ENCODE measurements around the gene PAK2. TPM values are rescaled to one million over a fixed set of nuclear protein-coding genes. Genes with fewer than 3 reads are reported as not detected.
A peak's percentile ranks its signal among the peaks of the same experiment; 100 is the strongest.
"Not testable (repeated sequence)": the region's sequence is repeated elsewhere in the genome, so short reads cannot be mapped to it uniquely, and the experiment has no call there.

Gene PAK2
- polyA plus RNA-seq (ENCODE audit: insufficient read length): 46.8 TPM

DNA sequence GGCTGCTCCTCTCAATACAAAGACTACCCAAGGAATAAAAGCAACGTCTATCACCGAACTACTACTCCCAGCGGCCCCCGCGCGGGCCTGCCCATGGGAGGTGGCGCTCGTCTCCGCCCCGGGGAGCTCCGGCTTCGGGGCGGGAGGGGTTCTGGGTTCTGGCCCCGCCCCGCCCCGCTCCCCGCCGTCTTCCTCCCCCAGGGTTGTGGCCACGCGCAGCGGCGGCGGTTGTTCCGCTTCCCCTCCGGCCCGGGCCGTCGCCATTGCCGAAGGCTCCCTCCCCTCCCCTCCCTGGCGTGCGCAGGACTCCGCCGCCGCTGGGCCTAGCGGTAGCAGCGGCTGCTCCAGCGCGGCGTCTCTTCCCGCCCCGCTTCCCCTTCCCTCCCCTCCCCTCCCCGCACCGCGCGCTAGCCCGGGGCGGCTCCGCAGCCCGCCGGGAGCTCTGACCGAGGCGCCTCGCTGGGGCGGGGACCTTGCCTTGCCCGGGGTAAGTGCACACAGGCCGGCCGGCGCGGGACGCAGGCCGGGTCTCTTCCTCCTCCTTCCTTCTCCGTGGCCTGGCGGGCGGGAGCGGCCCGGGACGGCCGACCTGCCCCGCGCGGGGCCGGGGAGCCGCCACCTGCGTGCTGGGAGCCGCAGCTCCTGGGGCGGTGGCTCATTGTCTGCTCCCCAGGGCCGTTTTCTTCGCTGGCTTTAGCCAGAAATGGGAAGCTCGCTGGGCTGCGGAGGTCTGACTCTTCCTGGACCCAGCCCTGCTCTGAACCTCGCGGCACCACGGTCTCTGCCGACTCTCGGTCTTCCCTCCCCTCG lies at the start of gene PAK2:
TSS of gene PAK2 (plus strand) at position 187 of the 810 bp plus-strand sequence. CDS start 42,790 bp downstream, outside the sequence.
- DNase-seq (ENCODE audit: low read depth): peak; percentile 47

DNA sequence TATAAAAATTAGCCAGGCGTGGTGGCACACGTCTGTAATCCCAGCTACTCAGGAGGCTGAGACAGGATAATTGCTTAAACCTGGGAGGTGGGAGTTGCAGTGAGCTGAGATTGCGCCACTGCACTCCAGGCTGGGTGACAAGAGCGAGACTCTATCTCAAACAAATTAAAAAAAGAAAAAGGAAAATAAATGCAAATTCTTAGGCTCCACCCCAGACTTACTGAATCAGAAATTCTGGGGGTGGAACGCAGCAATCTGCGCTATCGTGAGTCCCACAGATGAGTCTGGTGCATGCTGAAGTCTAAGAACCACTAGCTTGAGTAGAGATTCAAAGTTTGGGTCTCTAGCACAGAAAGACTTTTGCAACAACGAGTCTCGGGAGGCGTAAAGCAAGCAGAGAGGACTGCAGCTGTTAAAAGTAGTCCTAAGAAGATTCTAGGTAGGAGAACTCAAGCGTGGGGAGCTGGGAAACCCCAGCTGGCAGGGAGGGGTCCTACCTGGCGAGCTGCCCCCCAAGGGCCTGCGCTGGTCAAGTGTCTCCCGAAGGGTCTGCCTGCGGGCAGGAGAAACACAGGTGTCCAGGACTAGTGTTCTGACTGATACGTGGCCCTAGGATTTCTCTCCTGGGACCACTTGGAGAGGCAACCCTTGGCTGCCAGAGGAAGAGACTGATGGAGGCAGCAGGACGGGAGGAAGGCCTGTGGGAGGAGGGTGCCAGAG lies 49.6 kb upstream of the PAK2 start:
- DNase-seq (ENCODE audit: low read depth): no peak

DNA sequence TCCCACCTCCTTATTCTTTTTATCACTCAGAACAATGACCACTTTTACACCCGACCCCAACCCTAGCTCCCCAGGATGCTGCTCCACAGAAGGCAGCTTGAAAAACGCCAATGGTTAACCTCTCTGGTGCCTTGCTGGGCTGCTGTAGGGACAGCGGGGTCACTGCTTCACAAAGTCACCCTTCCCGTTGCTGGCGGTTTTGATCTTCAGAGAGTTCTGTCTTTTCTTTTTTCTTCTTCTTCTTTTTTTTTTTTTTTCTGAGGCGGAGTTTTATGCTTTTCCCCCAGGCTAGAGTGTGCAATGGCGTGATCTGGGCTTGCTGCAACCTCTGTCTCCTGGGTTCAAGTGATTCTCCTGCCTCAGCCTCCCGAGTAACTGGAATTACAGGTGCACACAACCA lies 48.3 kb upstream of the PAK2 start:
- DNase-seq (ENCODE audit: low read depth): no peak

DNA sequence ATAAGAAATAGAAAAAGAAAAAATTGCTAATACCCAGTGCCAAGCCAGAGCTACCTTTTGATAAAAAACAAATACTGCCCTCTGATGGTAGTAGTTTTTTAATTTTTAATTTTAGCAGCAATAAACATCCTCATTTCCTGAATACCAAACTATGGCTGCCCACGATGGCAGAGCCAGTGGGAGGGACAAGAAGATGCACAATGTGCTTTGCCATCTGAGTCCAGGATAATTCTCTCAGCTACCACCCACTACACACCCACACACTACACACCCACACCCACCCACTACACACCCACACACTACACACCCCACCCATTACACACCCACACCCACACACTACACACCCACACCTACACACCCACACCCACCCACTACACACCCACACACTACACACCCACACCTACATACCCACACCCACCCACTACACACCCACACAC lies 45.4 kb upstream of the PAK2 start:
- no peak for DNase-seq (ENCODE audit: low read depth)

DNA sequence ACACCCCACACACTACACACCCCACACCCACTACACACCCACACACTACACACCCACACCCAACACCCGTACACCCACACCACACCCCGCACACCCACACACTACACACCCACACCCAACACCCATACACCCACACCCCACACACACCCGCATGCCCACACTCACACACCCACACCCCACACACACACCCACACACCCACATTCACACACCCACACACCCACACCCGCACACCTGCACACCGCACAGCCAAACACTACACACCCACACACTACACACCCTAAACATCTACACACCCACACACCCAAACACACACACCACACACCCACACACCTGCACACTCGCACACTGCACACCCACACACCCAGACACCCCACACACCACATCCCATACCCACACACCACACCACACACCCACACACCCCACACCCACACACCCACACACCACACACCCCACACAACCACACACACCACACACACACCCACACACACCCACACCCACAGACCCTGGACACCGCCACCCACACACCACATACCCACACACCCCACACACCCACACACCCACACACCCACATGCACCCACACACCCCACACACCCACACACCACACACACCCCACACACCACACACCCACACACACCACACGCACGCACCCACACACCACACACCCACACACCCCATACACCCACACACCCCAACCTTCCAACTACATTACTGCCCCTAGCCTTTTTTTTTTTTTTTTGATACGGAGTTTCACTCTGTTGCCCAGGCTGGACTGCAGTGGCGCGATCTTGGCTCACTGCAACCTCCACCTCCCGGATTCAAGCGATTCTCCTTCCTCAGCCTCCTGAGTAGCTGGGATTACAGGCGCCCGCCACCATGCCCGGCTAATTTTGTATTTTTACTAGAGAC lies 44.5 kb upstream of the PAK2 start:
- DNase-seq (ENCODE audit: low read depth): no peak

DNA sequence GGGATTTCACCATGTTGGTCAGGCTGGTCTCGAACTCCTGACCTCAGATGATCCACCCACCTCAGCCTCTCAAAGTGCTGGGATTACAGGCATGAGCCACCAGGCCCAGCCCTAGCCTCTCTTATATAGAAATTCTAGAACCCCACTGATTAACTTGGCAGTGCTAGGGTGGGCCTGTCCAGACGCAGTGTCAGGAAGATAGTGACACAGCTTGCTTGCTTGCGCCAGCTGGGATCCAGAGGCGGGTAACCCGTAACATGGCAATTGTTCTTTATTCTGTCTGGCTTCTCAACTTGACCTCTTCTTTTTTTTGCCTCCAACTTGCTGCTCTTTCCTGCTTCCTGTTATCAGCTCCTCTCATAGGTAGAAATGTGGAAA lies 43.8 kb upstream of the PAK2 start:
- no peak for DNase-seq (ENCODE audit: low read depth)

DNA sequence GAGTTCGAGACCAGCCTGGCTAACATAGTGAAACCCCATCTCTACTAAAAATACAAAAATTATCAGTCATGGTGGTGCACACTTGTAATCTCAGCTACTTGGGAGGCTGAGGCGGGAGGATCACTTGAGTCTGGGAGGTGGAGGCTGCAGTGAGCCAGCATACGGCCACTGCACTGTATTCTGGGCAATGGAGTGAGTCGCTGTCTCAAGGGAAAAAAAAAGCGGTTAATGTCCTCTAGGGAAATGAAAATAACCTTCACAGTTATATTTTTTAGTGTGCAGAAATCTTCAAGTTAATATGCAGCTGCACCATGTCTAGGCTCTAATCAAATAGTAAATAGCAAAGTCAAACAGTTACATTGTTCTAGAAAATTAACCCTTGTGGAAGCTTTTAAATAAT lies 42.4 kb upstream of the PAK2 start:
- no peak for DNase-seq (ENCODE audit: low read depth)

DNA sequence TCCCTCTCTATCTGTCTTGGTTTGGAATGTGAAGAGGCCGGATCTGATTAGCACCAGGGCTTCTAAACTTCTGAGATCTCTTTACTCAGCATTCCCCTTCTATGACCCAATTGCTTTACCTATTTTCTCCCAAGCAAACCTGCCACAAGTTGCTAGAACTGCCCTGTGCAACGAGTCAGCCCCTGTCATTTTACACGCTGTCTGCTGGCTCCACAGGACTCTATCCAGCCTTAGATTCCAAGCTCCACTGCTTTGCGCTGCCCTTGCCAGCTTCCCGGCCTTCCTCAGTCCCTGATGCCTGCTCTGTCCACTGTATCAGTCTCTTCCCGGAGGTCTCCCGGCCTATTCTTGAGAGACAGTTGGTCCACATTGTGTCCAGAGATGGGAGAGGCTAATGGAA lies 39.9 kb upstream of the PAK2 start:
- DNase-seq (ENCODE audit: low read depth): no peak

DNA sequence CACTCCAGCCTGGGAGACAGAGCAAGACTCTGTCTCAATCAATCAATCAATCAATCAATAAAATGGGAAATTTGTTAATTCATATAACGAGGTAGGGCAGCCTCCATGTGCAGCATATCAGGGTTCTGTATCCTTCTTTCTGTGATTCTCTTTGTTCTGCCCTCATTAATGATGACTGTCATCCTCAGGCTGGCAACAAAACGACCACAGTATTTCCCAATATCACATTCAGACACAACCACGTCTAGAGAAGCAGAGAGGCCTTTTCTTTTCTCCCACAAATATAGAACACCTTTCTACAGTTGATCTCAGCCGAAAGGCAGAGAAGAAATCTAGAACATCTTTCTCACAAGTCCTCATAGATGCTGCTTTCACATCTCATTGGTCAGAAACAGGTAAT lies 38.9 kb upstream of the PAK2 start:
- no peak for DNase-seq (ENCODE audit: low read depth)

DNA sequence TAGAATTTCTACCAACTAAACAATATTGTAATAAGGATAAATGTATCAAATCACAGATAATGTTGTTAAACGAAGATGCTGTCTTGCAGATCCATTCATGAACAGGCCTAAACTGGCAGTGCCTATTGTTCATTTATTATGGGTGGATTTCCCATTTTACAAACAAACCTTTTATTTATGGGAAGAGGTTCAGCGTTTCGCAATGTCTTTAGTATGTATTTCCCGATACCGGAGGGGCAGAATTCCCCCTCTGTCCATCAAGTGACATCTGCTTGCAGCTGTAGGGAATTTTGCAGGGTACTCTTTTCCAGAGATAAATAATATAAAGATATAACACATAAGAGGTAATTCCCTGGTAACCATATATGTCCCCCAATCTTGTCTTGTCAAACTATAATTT lies 33.3 kb upstream of the PAK2 start:
- no peak for DNase-seq (ENCODE audit: low read depth)

DNA sequence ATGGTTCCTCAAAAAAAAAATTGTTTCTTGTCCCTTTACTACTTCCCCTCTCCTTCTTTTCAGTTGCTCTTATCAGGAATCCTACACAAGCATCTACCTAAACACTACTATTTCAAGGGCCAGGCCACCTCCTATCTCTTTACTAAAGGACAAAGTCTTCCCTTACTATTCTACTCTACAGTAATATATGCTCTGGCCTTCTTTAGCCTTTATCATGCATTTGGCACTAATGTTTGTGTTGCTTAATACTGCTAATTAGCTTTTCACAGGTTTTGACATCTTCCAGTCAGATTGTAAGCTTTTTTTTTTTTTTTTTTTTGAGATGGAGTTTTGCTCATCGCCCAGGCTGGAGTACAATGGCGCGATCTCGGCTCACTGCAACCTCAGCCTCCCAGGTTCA lies 32.9 kb upstream of the PAK2 start:
- DNase-seq (ENCODE audit: low read depth): no peak

DNA sequence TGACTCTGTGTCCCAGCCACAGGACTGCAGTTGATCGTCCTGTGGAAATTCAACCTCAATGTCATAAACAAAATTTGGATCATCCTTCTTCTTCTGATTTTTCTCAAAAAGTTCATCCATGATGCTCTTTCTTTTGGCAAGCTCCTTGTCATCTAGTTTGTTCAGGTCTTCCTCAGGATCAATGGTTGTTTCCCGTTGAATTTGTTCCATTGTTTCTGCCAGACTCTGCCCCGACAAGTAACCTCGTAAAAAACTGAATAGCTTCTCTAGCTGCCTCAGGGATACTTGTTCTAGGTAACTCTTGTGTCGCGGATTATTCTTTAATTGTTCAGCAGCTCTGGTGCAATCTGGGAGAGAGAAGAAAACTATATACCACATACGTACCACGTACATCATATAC lies 32.1 kb upstream of the PAK2 start:
- DNase-seq (ENCODE audit: low read depth): no peak

DNA sequence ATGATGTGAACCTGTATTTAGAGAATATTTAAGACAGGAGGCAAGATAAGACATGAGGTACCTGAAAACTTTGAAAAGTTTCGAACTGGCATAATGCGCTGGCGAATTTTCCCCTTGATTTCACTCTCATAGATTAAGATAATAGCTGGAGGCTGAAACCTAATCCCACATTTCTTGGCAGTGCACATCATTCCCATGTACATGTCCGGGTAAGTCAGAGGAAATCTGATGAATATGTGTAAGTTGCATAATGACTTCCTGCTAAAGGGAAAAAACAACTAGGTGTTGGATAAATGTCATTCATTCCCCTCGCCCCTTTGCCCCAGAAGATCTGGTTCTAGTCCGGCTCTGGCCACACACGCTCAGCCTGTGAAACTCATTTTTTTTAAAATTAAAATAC lies 31.2 kb upstream of the PAK2 start:
- DNase-seq (ENCODE audit: low read depth): no peak

DNA sequence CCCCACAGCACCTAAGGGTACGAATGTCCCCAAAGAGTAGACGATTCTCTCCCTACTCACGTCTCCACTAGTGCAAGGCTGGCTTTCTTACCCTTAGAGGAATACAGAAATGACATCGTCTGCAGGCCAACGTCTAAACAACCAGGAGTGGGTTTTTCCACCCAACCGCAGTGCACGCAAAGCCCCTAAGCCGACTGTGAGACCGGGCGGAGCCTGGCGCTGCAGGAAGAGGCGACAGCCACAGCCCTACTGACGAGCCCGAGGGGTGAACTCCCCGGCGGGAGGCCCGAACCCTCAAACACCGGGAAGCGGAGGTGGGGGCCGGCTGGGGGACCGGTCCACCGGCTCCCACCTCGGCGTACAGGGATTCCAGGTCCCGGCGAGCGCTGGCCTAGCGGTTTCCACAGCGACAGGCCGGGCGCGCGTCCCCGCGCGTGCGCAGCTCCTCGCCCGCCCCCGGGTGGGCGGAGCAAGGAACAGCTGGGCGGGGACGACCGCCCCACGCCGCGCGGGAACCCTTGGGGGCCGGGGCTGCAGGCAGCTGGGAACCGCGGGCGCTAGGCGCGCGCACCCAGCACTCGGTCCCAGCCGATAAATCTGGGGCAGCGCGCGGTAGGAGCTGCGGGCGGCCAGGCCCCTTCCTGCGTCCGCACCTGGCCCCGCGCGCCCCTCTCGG lies 27.7 kb upstream of the PAK2 start, which contains the start of the genes CEP19 and PIGX:
TSS of gene CEP19 (minus strand) at position 413 of the 676 bp plus-strand sequence. CDS start 3,593 bp downstream, outside the sequence.
TSS of gene PIGX (plus strand) at position 540 of the 676 bp plus-strand sequence.
- DNase-seq (ENCODE audit: low read depth): peak; percentile 65

DNA sequence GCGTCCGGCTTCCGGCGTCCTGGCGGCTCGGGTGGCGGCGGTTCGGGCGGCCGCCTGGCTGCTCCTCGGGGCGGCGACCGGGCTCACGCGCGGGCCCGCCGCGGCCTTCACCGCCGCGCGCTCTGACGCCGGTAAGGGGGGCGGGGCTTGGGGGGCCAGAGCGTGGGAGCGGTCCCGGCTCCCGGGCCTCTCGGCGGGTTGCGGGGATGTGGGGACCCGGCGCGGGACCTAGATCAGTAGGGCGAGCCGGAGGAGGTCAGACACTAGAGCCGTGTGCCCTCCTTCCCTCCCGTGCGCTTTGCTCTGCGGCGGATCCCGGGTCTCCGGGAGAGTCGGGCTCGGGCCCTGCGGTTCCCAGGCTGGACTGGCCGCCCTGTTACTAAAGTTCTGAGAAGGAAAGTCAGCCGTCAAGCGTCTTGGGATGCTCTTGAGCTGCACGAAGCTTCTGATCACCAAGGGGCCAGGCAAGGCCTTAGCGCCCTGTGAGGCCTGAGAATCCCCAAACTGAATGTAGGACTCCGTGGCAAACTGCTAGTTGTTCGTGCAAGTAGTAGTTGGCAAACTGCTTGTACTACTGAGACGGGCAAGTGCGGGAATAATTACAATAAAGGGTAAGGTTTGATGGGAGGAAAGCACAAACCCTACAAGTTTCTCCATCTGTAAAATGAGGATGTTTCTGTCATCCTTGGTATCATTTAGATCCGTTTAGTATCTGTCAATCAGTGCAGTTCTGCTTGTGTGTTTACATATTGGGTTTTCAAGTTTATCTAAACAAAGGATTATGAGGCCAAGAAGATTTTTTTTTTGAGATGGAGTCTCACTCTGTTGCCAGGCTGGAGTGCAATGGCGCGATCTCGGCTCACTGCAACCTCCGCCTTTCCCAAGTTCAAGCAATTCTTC lies 26.9 kb upstream of the PAK2 start:
- peak; percentile 9 for DNase-seq (ENCODE audit: low read depth)

DNA sequence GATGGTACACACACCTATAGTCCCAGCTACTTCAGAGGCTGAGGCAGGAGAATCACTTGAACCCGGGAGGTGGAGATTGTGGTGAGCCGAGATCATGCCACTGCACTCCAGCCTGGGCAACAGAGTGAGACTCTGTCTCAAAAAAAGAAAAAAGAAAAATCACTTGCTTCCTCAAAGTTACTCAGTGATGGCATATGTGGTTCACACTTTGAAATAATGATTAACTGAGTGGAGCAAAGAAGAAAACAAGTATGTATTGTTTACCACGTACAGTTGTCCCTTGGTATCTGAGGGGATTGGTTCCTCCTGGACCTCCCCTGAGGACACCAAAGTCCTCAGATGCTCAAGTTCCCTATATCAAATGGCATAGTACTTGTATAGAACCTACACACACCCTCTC lies 22.5 kb upstream of the PAK2 start:
- not testable (repeated sequence) for DNase-seq (ENCODE audit: low read depth)

DNA sequence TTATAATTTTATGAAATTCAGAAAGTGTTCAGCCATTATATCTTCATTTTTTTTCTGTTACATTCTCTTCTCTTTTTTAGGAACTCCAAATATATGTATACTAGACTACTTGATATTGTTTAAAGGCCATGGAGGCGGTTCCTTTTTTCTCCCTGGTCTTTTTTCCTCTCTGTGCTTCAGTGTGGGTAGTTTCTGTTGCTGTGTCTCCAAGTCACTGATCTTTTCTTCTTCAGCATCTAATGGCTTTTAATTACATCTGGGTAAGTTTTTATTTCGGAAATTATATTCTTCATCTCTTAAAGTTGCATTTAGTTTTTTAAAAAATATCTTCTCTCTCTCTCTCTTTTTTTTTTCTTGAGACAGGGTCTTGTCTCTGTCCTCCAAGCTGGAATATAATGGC lies 18.6 kb upstream of the PAK2 start:
- DNase-seq (ENCODE audit: low read depth): no peak

DNA sequence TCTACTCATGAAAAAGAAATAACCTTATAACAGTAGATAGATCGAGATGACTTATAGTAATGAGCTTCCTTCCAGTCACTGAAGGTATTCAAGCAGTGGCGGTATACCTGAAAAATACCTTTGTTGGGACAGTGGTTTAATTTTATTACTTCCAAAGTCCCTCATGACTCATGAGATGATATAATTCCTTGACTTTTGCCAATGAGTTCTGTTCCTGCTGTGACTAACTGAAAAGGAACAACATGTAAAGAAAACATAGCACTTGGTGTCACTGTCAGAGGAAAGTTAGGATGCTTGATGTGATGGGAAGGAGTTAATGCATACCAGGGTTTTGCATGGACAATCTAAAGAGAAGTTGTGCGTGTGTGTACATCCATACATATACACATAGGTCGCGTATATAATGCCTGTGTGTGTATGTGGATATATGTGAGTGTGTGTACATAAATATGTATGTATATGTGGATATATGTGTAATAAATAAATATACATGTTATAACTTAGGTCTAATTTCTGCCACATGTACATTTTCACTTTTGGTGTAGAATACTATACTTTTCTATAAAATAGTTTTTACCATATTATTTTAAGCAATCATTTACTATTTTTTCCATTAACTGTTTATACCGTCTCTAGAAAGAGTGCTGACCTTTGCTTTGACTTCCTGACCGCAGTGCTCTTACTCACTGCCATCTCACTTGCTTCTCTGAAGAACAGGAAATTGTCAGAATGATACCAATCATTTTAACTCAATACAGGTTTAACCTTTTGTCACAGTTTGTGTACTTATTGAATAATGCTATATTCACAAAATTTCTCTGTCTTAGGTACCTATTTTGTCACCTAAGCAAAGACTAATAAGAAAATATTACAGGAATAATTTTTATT lies 12.6 kb upstream of the PAK2 start:
- DNase-seq (ENCODE audit: low read depth): no peak

DNA sequence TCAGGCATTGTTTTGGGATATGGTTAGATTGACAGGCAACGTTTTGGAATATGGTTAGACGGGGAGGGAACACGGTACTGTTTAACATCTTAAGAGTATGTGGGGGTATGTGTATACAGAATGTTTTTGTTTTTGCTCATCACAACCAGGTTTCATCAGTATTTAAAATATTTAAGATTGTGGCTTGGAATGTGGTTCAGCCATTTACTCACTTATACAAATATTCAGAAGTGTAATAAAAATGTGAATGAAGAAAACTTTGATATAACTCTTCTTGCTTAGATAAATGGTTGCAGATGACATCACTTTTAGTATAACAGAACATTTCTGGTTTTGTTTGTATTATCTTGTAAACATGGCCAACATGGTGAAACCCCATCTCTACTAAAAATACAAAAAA lies 3.9 kb upstream of the PAK2 start:
- DNase-seq (ENCODE audit: low read depth): no peak

Measured in forelimb muscle (tissue), 1 donor.